Vagina (tissue), 2 donors: ENCODE data around the gene NAA20.

Experiments
- CTCF ChIP-seq, 3 experiments: fragments of 450-650 bp in 2 of 3; fragments of 200-600 bp in 1 of 3; sonication (generic) in 1 of 3; IDR thresholded peaks; one replicate each; pipeline ENCODE4 v1.5.1; 2017 to 2019; ENCODE audit warnings: antibody characterized with exemption in 3 of 3, mild to moderate bottlenecking in 2 of 3, moderate library complexity in 2 of 3
- POLR2A ChIP-seq, 2 donors: fragments of 450-650 bp; IDR thresholded peaks; one replicate each; pipeline ENCODE4 v1.6.1; 2017; ENCODE audit warnings: antibody characterized with exemption in 2 of 2, mild to moderate bottlenecking in 2 of 2, moderate library complexity in 2 of 2

GRCh38 chr20:20021835-20022234, 4.7 kb downstream of the NAA20 start:
- TF ChIP-seq POLR2A (IDR thresholded peaks at IDR 0.05), result no peak
- TF ChIP-seq CTCF (IDR thresholded peaks at IDR 0.05), result no peak
